IPS-NIHi7 (cell line): Measurements from ENCODE around the gene ACSM6.
"Not testable (repeated sequence)": the region's sequence is repeated elsewhere in the genome, so short reads cannot be mapped to it uniquely, and the experiment has no call there.

ENCODE experiments used
- DNase-seq: peaks from one replicate; pipeline ENCODE4 v3.0.0; 2012; ENCODE audit warnings: mixed read lengths; ENCODE audit errors: extremely low spot score

ACSM6 gene

GRCh38 chr10:95217476-95217875 lies 23.4 kb downstream of the ACSM6 start:
- no peak for DNase-seq

- DNase-seq = no peak
Measured at GRCh38 chr10:95220539-95220938, 26.5 kb downstream of the ACSM6 start.

GRCh38 chr10:95221124-95221523 lies 27.1 kb downstream of the ACSM6 start:
- no peak for DNase-seq

GRCh38 chr10:95225136-95225535 lies 31.1 kb downstream of the ACSM6 start:
- no peak for DNase-seq

GRCh38 chr10:95228934-95229723 lies 35.1 kb downstream of the ACSM6 start:
- not testable (repeated sequence) for DNase-seq

GRCh38 chr10:95229724-95230627 lies 35.9 kb downstream of the ACSM6 start:
- DNase-seq = no peak

GRCh38 chr10:95230677-95231586 lies 36.9 kb downstream of the ACSM6 start:
- peak; percentile 56 for DNase-seq

- no peak for DNase-seq
Measured at GRCh38 chr10:95233377-95234034, 39.5 kb downstream of the ACSM6 start.

GRCh38 chr10:95234951-95235350 lies 40.9 kb downstream of the ACSM6 start:
- DNase-seq = no peak

GRCh38 chr10:95235676-95236067 lies 41.6 kb downstream of the ACSM6 start:
- no peak for DNase-seq

GRCh38 chr10:95236068-95236903 lies 42.2 kb downstream of the ACSM6 start:
- DNase-seq = no peak

- no peak for DNase-seq
Measured at GRCh38 chr10:95237376-95238170, 43.5 kb downstream of the ACSM6 start.

GRCh38 chr10:95240096-95240495 lies 46.1 kb downstream of the ACSM6 start:
- DNase-seq = not testable (repeated sequence)

- DNase-seq = no peak
Measured at GRCh38 chr10:95240811-95241210, 46.8 kb downstream of the ACSM6 start.

GRCh38 chr10:95241533-95241932 lies 47.5 kb downstream of the ACSM6 start:
- no peak for DNase-seq

- peak; percentile 70 for DNase-seq
Measured at GRCh38 chr10:95242581-95243317, 48.7 kb downstream of the ACSM6 start.

GRCh38 chr10:95243318-95243617 lies 49.2 kb downstream of the ACSM6 start:
- no peak for DNase-seq

GRCh38 chr10:95244152-95244551 lies 50.1 kb downstream of the ACSM6 start:
- no peak for DNase-seq
